SH-SY5Y (cell line): ENCODE measurements around the gene PPP1R18.

ENCODE experiments used
- GATA2 ChIP-seq: IDR thresholded peaks from 2 replicates; pipeline ENCODE4 v1.6.1; 2011; ENCODE audit warnings: mild to moderate bottlenecking, low read depth, low read length
- GATA3 ChIP-seq: IDR thresholded peaks from 2 replicates; pipeline ENCODE4 v1.6.1; 2011; ENCODE audit warnings: low read depth, mild to moderate bottlenecking, low read length, moderate library complexity

GRCh38 chr6:30719356-30719755, 32.9 kb upstream of the PPP1R18 start:
- no peak for TF ChIP-seq GATA2
- no peak for TF ChIP-seq GATA3
